HG03460 (cell line): ENCODE data around the gene NXPH3.
"Not testable (repeated sequence)": the region's sequence is repeated elsewhere in the genome, so short reads cannot be mapped to it uniquely, and the experiment has no call there.

Source experiments
- ATAC-seq: cut with Tn5 transposase; IDR thresholded peaks from one replicate; pipeline ENCODE4 v1.9.1; 2021; ENCODE audit not compliant: unreplicated experiment

Gene NXPH3

GRCh38 chr17:49575679-49576087, at the start of gene NXPH3:
NXPH3 (plus strand) TSS chr17:49575871; CDS start chr17:49576220, 349 bp downstream.
- ATAC-seq = no peak

- no peak for ATAC-seq
These were observed 47.6 kb upstream of the NXPH3 start for GRCh38 chr17:49527927-49528651.

- ATAC-seq = no peak
These were observed 46.7 kb upstream of the NXPH3 start for GRCh38 chr17:49528966-49529365.

DNA sequence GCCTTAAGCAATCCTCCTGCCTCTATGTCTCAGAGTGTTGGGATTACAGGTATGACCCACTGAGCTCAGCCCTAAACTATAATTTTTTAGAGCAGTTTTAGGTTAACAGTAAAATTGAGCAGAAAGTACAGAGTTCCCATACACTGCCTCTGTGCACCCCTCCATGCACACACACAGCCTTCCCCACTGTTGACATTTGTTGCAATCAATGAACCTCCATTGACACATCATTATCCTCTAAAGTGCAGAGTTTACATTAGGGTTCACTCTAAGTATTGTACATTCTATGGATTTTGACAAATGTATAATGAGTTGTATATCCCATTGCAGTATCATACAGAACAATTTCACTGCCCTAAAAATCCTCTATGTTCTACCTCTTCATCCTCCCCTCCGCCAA, 45.6 kb upstream of the NXPH3 start:
- ATAC-seq = no peak

DNA sequence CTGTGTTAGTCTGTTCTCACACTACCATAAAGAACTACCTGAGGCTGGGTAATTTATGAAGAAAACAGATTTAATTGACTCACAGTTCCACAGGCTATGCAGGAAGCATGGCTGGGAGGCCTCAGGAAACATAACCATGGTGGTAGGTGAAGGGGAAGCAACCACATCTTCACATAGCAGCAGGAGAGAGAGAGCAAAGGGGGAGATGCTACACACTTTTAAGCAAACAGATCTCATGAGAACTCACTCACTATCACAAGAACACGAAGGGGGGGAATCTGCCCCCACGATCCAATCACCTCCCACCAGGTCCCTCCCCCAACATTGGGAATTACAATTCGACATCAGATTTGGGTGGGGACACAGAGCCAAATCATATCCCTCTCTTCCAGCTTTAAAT, 31.8 kb upstream of the NXPH3 start:
- no peak for ATAC-seq

DNA sequence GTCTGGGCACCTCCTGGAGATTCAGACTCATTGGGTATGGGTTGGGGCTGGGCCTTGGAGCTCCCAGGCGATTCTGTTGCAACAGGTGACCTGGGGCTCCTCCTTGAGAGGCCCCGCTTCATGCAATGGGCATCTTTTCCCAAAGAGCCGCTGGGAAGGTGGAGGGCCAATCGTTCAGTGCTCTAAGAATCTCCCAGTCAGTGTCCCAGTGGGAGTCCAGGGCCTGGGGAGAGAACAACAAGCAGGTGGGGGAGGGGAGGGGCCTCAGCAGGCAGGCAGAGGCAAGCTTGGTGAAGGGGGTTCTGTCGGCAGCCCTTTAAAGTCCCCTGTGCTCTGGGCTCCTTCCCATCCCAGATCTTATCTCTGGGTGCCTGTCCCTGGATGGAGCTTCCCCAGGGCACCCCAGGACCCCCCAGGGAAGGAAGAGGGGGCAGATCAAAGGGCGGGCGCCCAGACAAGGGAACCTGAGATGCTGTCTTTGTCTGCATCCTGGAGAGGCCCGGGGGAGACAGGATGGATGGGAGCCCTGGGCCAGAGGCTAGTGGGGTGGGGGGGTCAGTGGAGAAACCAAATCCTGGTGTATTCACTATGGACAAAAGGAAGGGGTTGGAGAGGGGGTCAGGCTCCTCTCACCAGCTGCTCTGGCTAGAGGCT, 30.5 kb upstream of the NXPH3 start:
- ATAC-seq = no peak

DNA sequence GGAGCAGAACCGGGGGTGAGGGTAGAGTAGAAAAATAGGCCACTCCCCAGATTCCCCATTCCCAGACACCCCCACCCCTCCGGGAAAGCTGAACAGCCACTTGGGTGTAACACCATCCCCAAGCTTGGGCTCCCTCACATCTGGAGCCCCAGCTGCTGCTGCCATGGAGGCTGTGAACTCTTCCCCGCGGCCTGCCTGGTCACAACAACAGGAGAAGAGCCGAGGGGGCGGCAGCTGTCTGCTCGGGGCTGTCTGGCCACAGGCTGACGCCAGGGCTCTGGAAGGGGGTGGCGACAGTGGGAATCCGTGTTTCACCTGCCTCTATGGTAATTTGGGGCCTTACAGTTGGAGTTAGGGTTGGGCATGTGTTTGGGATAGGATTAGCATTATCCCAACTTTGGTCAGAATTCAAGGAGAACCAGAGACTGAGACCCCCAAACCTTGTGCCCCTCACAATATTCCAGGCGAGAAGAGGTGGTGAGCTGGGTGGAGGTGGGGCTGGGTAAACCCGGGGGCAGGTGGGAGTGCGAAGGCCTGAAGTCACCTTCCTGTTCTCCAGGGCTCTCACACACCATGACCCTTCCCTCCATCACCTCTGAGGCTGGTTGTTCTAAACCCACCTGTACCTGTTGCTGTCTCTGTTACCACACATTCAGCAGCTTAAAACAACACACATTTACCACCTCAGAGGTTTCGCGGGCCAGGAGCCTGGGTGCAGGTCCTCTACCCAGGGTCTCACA, 29.7 kb upstream of the NXPH3 start:
- no peak for ATAC-seq

- no peak for ATAC-seq
These were observed 28.8 kb upstream of the NXPH3 start for GRCh38 chr17:49546546-49547535.

DNA sequence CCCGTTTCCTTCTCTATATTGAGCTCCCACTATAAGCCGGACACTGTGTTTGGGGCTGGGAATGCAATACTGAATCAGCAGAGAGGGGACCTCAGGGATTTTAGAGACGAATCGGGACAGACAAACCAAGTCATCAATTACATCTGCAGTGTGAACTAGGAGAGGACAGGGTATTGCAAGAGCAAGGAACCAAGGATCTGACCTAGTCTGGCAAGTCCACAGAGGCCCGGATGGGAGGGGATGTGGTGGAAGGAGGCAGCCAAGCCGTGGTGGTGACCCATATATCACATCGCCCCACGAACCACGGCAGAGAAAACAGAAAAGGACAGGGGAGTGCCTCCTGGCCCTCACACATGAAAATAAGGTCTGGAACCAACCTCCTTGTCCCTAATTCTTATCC, 28.1 kb upstream of the NXPH3 start:
- no peak for ATAC-seq

DNA sequence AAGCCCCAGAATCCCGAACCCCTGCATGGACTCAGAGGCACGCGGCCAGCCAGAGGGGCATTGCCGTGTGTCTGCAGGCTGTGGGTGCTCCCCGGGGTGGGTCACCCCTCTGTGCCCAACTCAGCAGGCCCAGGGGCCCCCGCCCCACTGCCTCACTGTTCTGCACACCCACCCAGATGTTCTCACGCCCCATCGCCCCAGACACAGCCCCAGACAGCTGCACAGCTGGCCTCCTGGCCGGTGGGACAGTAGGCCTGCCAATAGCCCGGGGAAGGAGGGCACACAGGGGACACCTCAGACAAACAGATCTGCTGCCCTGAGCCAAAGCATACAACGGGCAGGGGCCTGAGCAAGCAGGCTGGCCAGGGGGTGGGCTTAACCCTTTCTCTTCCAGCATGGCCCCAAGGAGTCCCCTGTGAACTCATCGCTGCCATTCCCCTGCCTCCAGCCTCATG, 27.6 kb upstream of the NXPH3 start:
- ATAC-seq = no peak

- no peak for ATAC-seq
These were observed 27.0 kb upstream of the NXPH3 start for GRCh38 chr17:49548506-49549310.

GRCh38 chr17:49549311-49549605, 26.4 kb upstream of the NXPH3 start:
- no peak for ATAC-seq

GRCh38 chr17:49549691-49550678, 25.7 kb upstream of the NXPH3 start:
- no peak for ATAC-seq

DNA sequence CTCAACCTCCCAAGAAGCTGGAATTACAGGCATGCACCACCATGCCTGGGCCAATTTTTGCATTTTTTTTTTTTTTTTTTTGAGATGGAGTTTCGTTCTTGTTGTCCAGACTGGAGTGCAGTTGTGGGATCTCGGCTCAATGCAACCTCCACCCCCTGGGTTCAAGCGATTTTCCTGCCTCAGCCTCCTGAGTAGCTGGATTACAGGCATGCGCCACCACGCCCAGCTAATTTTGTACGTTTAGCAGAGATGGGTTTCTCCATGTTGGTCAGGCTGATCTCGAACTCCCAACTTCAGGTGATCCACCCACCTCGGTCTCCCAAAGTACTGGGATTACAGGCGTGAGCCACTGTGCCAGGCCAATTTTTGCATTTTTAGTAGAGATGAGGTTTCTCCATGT, 24.9 kb upstream of the NXPH3 start:
- not testable (repeated sequence) for ATAC-seq

- ATAC-seq = no peak
These were observed 24.2 kb upstream of the NXPH3 start for GRCh38 chr17:49551221-49552069.

DNA sequence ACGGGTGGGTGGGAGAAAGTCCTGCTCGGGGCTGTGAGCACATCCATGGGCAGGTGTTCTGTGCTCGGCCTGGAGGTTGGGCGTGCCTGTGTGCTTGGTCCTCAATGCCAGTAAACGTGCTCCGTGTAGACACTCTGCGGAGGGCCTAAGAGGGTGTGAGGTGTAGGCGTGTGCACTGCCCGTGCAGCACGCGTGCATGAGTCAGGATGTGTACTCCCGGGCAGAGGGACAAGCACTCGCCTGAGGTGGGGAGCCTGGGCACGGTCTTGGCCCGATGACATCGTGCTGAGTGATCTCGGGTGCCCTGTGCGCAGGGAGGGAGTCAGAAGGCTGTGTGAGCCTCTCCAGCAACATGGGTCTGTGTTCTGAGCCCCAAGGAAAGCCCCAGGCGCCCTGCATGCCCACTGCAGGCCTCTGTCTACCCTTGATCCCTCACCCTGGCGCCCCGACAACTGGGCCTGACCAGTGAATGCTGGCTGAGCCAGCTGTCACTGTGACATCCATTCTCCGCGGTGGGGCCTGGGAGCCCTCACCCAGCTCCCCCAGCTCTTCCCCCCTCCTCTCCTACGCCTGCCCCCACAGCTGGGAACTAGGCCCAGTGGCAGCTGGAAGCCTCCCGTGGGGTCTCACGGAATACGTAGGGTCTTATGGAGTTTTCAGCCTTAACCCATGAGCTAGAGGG, 23.5 kb upstream of the NXPH3 start:
- ATAC-seq = no peak

DNA sequence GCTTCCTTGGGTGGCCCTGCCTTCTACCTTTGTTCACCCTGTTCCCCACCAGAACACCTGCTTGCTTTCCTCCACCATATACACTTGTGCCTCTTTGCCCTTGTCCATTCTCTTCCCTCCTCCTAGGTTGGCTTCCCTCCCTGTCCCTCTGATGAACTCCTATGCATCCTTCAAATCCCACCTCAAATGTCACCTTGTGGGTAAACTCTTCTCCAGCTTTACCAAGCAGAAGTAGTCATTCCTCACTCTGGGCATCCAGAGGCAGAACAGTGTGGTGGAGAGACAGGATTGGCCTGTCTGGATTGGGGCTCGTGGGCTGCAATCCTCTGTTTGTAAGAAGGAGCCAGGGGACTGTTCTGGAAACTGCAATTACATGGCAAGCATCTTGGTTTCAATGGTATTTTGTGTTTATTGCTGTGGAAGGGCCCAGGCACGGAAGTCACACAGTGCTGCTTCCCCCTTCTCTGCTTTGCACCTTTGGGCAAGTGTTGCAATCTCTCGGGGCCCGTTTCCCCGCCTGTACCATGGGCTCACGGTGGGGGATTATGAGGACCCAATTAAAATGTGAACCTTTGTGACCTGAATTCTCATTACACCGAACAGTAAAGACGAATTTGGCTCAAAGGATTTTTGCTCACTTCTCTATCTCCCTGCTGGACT, 21.9 kb upstream of the NXPH3 start:
- no peak for ATAC-seq
